Astrocyte of the cerebellum (primary cell): ENCODE measurements around the gene SSBP3.

Source experiments
- DNase-seq: peaks from one replicate; pipeline ENCODE4 v3.0.0-alpha.2; 2011; ENCODE audit warnings: low read depth
- H3K4me3 ChIP-seq: 2 replicates; pipeline ENCODE4 v1.5.1; 2011; ENCODE audit warnings: mild to moderate bottlenecking, low read depth, low read length, moderate library complexity
- CTCF ChIP-seq: IDR thresholded peaks from 2 replicates; pipeline ENCODE4 v1.5.1; 2012; ENCODE audit warnings: low read length, low read depth, moderate library complexity, mild to moderate bottlenecking; ENCODE audit errors: missing control alignments
- in situ Hi-C: cut with HindIII; loops from 2 replicates; pipeline ENCODE4 v1.10.0; 2017; ENCODE audit warnings: low sequenced_read_pairs

SSBP3 gene

GRCh38 chr1:54268762-54269297 lies 137.4 kb downstream of the SSBP3 start:
- in situ Hi-C loops: no loop called here
- DNase-seq: no peak
- H3K4me3 ChIP-seq: no peak overlapping the region
- no peak for TF ChIP-seq CTCF

DNA sequence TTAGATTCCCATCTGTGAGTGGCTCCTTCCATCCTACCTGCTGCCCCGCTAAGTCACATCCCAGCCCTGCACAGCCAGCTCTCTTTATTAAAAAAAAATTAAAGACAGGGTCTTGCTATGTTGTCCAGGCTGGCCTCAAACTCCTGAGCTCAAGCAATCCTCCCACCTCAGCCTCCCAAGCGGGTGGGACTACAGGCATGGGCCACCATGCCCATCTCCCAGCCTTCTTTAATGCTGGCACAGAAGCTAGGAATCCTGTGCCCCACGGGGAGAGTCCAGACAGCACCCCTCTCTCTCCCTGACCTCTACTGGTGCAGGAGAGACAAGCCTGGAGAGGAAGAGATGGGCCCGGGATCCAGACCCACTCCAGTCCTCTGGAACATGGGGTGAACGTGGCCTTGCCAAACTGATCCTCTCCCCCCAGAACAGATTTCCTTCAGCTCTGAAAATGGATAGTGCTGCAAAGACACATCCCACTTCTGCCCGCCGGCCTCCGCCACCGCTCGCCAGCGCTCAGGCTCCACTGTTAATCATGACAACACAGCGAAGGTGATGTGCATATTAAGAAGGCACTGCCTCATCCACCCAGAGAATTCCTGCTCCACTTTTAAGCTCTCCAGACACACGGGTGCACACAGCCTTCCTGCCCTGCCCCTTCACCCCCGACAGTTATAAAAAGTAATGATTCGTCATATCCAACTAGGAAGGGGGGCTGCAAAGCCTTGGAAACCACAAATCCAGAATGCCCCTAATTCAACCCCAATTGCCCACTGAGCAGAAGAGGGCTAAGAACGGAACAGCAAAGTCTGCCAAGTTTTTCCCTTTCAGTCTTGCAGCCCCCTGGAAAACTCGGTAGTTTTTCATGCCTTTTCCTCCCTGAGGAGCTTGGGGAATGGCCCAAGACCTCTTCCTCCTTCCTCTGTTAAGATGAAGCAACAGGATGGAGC lies 138.1 kb downstream of the SSBP3 start:
- in situ Hi-C loops: no loop called here

GRCh38 chr1:54266908-54267307 lies 139.3 kb downstream of the SSBP3 start:
- in situ Hi-C loops: no loop called here
- H3K4me3 ChIP-seq: no peak overlapping the region
- DNase-seq: no peak
- TF ChIP-seq CTCF: no peak

More for the DNA sequence above, 138.1 kb downstream of the SSBP3 start:
- no peak for DNase-seq
- no peak overlapping the region for H3K4me3 ChIP-seq
- TF ChIP-seq CTCF: no peak

DNA sequence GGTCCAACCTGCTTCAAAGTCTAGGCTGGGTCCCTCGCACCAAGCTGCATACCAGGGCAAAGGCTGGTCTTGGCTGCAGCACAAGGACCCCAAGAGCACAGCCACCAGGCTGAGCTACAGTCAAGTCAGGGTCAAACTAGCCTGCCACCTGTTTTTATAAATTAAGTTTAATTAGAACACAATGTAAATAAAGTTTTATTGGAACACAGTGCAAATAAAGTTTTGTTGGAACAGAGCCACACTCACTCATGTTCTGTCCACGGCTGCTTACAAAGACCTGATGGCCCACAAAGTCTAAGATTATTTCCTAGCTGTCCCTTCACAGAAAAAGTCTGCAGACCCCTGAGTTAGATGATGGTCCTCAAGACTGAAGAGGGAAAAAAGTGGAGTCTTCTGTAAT lies 140.0 kb downstream of the SSBP3 start:
- no peak for DNase-seq
- in situ Hi-C loops: no loop called here
- no peak for TF ChIP-seq CTCF
- no peak overlapping the region for H3K4me3 ChIP-seq

- no peak for TF ChIP-seq CTCF
- no peak for DNase-seq
- in situ Hi-C loops: no loop called here
- H3K4me3 ChIP-seq: no peak overlapping the region
Observed at GRCh38 chr1:54265659-54266058, 140.5 kb downstream of the SSBP3 start.

- no peak for TF ChIP-seq CTCF
- in situ Hi-C loops: no loop called here
- H3K4me3 ChIP-seq: no peak overlapping the region
- no peak for DNase-seq
Observed at GRCh38 chr1:54265126-54265525, 141.1 kb downstream of the SSBP3 start.
